ENCODE results near the gene ZNF783. TPM values are rescaled to one million over a fixed set of nuclear protein-coding genes. Genes with fewer than 3 reads are reported as not detected.

The ZNF783 gene
- total and polyA plus RNA-seq, 2 of the 8 experiments (the other 6 are each of a cell fraction or from before 2014, with no cell fraction given) = 7.3 to 8.2 TPM

DNA sequence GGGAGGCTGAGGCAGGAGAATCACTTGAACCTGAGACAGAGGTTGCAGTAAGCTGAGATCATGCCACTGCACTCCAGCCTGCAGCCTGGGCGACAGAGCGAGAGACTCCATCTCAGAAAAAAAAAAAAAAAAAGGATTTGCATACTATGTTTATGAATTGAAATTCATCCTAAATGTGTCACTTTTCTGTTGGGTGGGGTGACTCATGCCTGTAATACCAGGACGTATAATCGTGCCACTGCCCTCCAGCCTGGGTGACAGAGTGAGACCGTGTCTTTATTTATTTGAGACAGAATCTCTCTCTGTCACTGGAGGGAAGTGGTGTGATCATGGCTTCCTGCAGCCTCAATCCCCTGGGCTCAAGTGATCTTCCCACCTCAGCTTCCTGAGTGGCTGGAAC lies 16.8 kb upstream of the ZNF783 start:
- H3K36me3 ChIP-seq (ENCODE audit: control insufficient read depth in 2 of 4, insufficient read depth in 4 of 4, low read length in 3 of 4) = peaks cover 0 to 4% (median under 1%) of the 10 kb centered on the region in 4 experiments; a peak in 3 of 8 replicates
- no peak overlapping the region; the same call in 1 of the 2 replicates for H4K8ac ChIP-seq (ENCODE audit: extremely low read depth, insufficient read depth, low read length)
- H3K79me1 ChIP-seq (ENCODE audit: low read depth, low read length) = peaks cover 6% of the 10 kb centered on the region; the same call in 1 of the 2 replicates
- H2AFZ ChIP-seq (ENCODE audit: low read length) = no peak overlapping the region
- no peak overlapping the region for H2BK120ac ChIP-seq (replicated peaks; ENCODE audit: low read depth, low read length)
- DNase-seq (ENCODE audit: low read depth in 1 of 2, low spot score in 2 of 2) (no peak), FAIRE-seq (no peak)
- H3K27ac ChIP-seq (ENCODE audit: low read depth, low read length) = no peak overlapping the region
- H2AK5ac ChIP-seq (ENCODE audit: low read depth, low read length) = no peak overlapping the region
- no peak overlapping the region for H3K56ac ChIP-seq (replicated peaks; ENCODE audit: insufficient read length, low read depth, low read length)
- no peak overlapping the region for H3K14ac ChIP-seq (ENCODE audit: insufficient read length)
- no peak overlapping the region for H3K9ac ChIP-seq (replicated peaks in 1 of 4; ENCODE audit: extremely low read depth in 1 of 4, low read depth in 3 of 4, low read length in 3 of 4)
- no peak overlapping the region for H2BK5ac ChIP-seq (ENCODE audit: low read depth, low read length)
- no peaks in the 10 kb centered on the region for H3K9me3 ChIP-seq (ENCODE audit: insufficient read depth in 2 of 2, low read depth in 1 of 2, low read length in 1 of 2)
- H2BK15ac ChIP-seq (ENCODE audit: low read length) = no peak overlapping the region
- no peak overlapping the region for H3K4me2 ChIP-seq (ENCODE audit: insufficient read depth in 1 of 2, low read depth in 2 of 2, low read length in 2 of 2)
- no peak for TF ChIP-seq CEBPB (IDR thresholded peaks at IDR 0.05; ENCODE audit: low read depth, low read length)
- TF ChIP-seq TCF12 (IDR thresholded peaks at IDR 0.05; ENCODE audit: low read depth, low read length) = no peak
- TF ChIP-seq EZH2 (IDR thresholded peaks at IDR 0.05; ENCODE audit: low read depth, low read length, severe bottlenecking) = no peak
- TF ChIP-seq JUN (IDR thresholded peaks at IDR 0.05; ENCODE audit: low read depth, low read length) = no peak
- TF ChIP-seq RXRA (IDR thresholded peaks at IDR 0.05; ENCODE audit: insufficient read depth, low read depth, low read length) = no peak
- TF ChIP-seq CREB1 (IDR thresholded peaks at IDR 0.05) = no peak
- no peak for TF ChIP-seq KDM4A (IDR thresholded peaks at IDR 0.05; ENCODE audit: low read depth, low read length, severe bottlenecking)
- no peak for TF ChIP-seq YY1 (IDR thresholded peaks at IDR 0.05; ENCODE audit: low read depth, low read length)
- peaks cover 0 to 70% of the 10 kb centered on the region in 2 experiments; a peak in 3 of 4 replicates for H3K79me2 ChIP-seq (ENCODE audit: control insufficient read depth in 1 of 2, insufficient read depth in 2 of 2, low read length in 2 of 2)
- CTCF ChIA-PET (ENCODE audit: partially characterized antibody) = no interaction called here
- H3K4ac ChIP-seq (replicated peaks; ENCODE audit: insufficient read length, low read depth, low read length) = no peak overlapping the region
- POLR2A ChIA-PET (ENCODE audit: partially characterized antibody) = interaction anchor here (1.3 to 1.7 kb wide), 2 partner anchors 48 to 161 kb away, joined by 3 read pairs; no protein-coding TSS in a partner anchor
- H3K23ac ChIP-seq (ENCODE audit: insufficient read length) = no peak overlapping the region
- no peaks in the 10 kb centered on the region for H3K23me2 ChIP-seq (ENCODE audit: low read depth, low read length)
- H3K4me3 ChIP-seq (ENCODE audit: extremely low read depth in 1 of 4, insufficient read depth in 2 of 4, low read depth in 3 of 4, low read length in 4 of 4) = no peak overlapping the region
- no peak overlapping the region for H4K5ac ChIP-seq (ENCODE audit: insufficient read length, low read depth, low read length)
- no peaks in the 10 kb centered on the region for H3K27me3 ChIP-seq (replicated peaks in 1 of 4; ENCODE audit: control insufficient read depth in 3 of 4, extremely low read depth in 1 of 4, insufficient read depth in 3 of 4, low read length in 3 of 4)
- 97% methylated on average over 5 of the region's 5 CpGs; no CpG with 5 or more reads in 1 of the 2 experiments for WGBS, 2 experiments (ENCODE audit: extremely low coverage in 1 of 2, insufficient coverage in 1 of 2, insufficient read length in 1 of 2, insufficient replicate concordance in 2 of 2, low coverage in 1 of 2, low lambda C conversion rate in 2 of 2, missing lambda C conversion rate in 1 of 2)
- H4K20me1 ChIP-seq (replicated peaks in 1 of 2; ENCODE audit: control insufficient read depth in 1 of 2, insufficient read depth in 2 of 2, low read length in 2 of 2) = peaks cover 4 to 9% of the 10 kb centered on the region in 2 experiments
- no peak overlapping the region for H2BK12ac ChIP-seq (ENCODE audit: low read depth, low read length)
- no peak overlapping the region for H4K91ac ChIP-seq (replicated peaks; ENCODE audit: insufficient read length, low read length)
- H3K18ac ChIP-seq (ENCODE audit: extremely low read depth, low read length) = no peak overlapping the region
- peaks cover 0 to 2% (median 0%) of the 10 kb centered on the region in 4 experiments; a peak in 2 of 7 replicates for H3K4me1 ChIP-seq (replicated peaks in 1 of 4; ENCODE audit: control insufficient read depth in 3 of 4, insufficient read depth in 4 of 4, low read length in 3 of 4)
- H2BK20ac ChIP-seq (ENCODE audit: low read length) = no peak overlapping the region

All from H1 (cell line).